ENCODE data around the gene RNASEH1. TPM values are rescaled to one million over a fixed set of nuclear protein-coding genes. Genes with fewer than 3 reads are reported as not detected.

RNASEH1 gene
- total and polyA plus RNA-seq, 2 experiments from 2014 or later, result 33.2 to 40.7 TPM

- ATAC-seq (no peak), DNase-seq (ENCODE audit: low spot score) (no peak)
- Mint-ChIP-seq H3K27me3 (ENCODE audit: insufficient read depth, low read depth, poor library complexity) (no peaks in the 10 kb centered on the region), H3K4me3 (no peak overlapping the region), H3K36me3 (ENCODE audit: low read depth) (peaks cover 96% of the 10 kb centered on the region), H3K27ac (no peak overlapping the region), H3K9me3 (no peaks in the 10 kb centered on the region), H3K4me1 (no peaks in the 10 kb centered on the region)
- H3K27me3 ChIP-seq (ENCODE audit: insufficient read depth), result no peaks in the 10 kb centered on the region
- TF ChIP-seq CREB1 (CRISPR knock-in tag; IDR thresholded peaks at IDR 0.05; ENCODE audit: low read depth) (no peak), EZH2phosphoT487 (IDR thresholded peaks at IDR 0.05; ENCODE audit: unreplicated experiment) (no peak), NANOG (IDR thresholded peaks at IDR 0.05; ENCODE audit: borderline replicate concordance) (no peak), ETS1 (IDR thresholded peaks at IDR 0.05) (no peak), ZNF462 (CRISPR knock-in tag; IDR thresholded peaks at IDR 0.05) (no peak), JUNB (IDR thresholded peaks at IDR 0.05; ENCODE audit: unreplicated experiment) (no peak), EZH2 (IDR thresholded peaks at IDR 0.05; ENCODE audit: low read depth, unreplicated experiment) (no peak), REST (IDR thresholded peaks at IDR 0.05; ENCODE audit: unreplicated experiment) (no peak), ZNF114 (CRISPR knock-in tag; IDR thresholded peaks at IDR 0.05) (no peak), STAT1 (IDR thresholded peaks at IDR 0.05; ENCODE audit: unreplicated experiment) (no peak), POLR2AphosphoS5 (IDR thresholded peaks at IDR 0.05; ENCODE audit: low read depth) (no peak), CTCF (conservative IDR thresholded peaks at IDR 0.05; ENCODE audit: low read depth in 2 of 2) (no peak), ZNF331 (CRISPR knock-in tag; IDR thresholded peaks at IDR 0.05; ENCODE audit: low read depth) (no peak)
- no peak overlapping the region for H2AFZ ChIP-seq
- H3K4me3 ChIP-seq, result no peak overlapping the region
- H3K9me2 ChIP-seq (ENCODE audit: insufficient read depth), result no peaks in the 10 kb centered on the region
- H4K20me1 ChIP-seq (replicated peaks; ENCODE audit: insufficient read depth), result peaks cover 26% of the 10 kb centered on the region
- H3K4me1 ChIP-seq (ENCODE audit: insufficient read depth), result no peaks in the 10 kb centered on the region
- no peak overlapping the region for H3K4me2 ChIP-seq
- no peaks in the 10 kb centered on the region for H3F3A ChIP-seq (replicated peaks; ENCODE audit: low read depth)
- no peak overlapping the region for H3K27ac ChIP-seq (ENCODE audit: low read depth)
- peaks cover 63% of the 10 kb centered on the region for H3K36me3 ChIP-seq (ENCODE audit: insufficient read depth)
- H3K79me2 ChIP-seq (replicated peaks; ENCODE audit: insufficient read depth), result peaks cover 39% of the 10 kb centered on the region
These were observed 12.2 kb downstream of the RNASEH1 start for GRCh38 chr2:3545788-3546478.

Data from GM23338 (cell line).